A673 (cell line): Measurements from ENCODE around the gene COL20A1. TPM values are rescaled to one million over a fixed set of nuclear protein-coding genes. Genes with fewer than 3 reads are reported as not detected.

Source experiments
- BruUV-seq: library from RNA; stranded (reverse); fragments of 400-500 nt; replicated peaks from 2 replicates; lab custom pipeline; 2021; lab: Mats Ljungman, UMichigan
- CTCF ChIA-PET: fragments of 300-600 bp; sonication (Branson Sonifier 250); formaldehyde crosslinking; loops from one replicate; lab custom pipeline; 2022; ENCODE audit warnings: antibody characterized with exemption; lab: Charles Lee
- POLR2A ChIA-PET: fragments of 300-600 bp; sonication (Branson Sonifier 250); formaldehyde crosslinking; loops from one replicate; lab custom pipeline; 2022; ENCODE audit warnings: antibody characterized with exemption; ENCODE audit not compliant: low non-redundant PET; lab: Charles Lee
- DNase-seq: peaks from one replicate; pipeline ENCODE4 v3.0.0-alpha.2; 2015; ENCODE audit warnings: low spot score
- H3K27ac ChIP-seq: fragments of 200-600 bp; sonication (generic); 2 replicates; pipeline ENCODE4 v1.5.1; 2016; ENCODE audit warnings: mixed run types, low read depth, mild to moderate bottlenecking, mixed read lengths, antibody characterized with exemption, low read length; ENCODE audit not compliant: poor library complexity, severe bottlenecking
- H3K27me3 ChIP-seq: fragments of 200-600 bp; sonication (generic); replicated peaks from 2 replicates; pipeline ENCODE4 v1.6.1; 2017; ENCODE audit warnings: mixed run types, low read depth, mild to moderate bottlenecking, mixed read lengths, antibody characterized with exemption, low read length; ENCODE audit not compliant: insufficient read depth, poor library complexity
- H3K36me3 ChIP-seq: fragments of 200-600 bp; sonication (generic); 2 replicates; pipeline ENCODE4 v1.6.1; 2016; ENCODE audit warnings: mixed run types, mild to moderate bottlenecking, mixed read lengths, antibody characterized with exemption, low read length; ENCODE audit not compliant: insufficient read depth, poor library complexity, severe bottlenecking
- H3K4me1 ChIP-seq: fragments of 200-600 bp; sonication (generic); 2 replicates; pipeline ENCODE4 v1.6.1; 2017; ENCODE audit warnings: mixed run types, mild to moderate bottlenecking, mixed read lengths, antibody characterized with exemption, low read length; ENCODE audit not compliant: insufficient read depth, poor library complexity, severe bottlenecking
- H3K4me3 ChIP-seq: fragments of 200-600 bp; sonication (generic); 2 replicates; pipeline ENCODE4 v1.5.1; 2016; ENCODE audit warnings: low read depth, mixed run types, mild to moderate bottlenecking, mixed read lengths, low read length; ENCODE audit not compliant: poor library complexity, severe bottlenecking
- H3K9me3 ChIP-seq: fragments of 200-600 bp; sonication (generic); 2 replicates; pipeline ENCODE4 v1.6.1; 2016; ENCODE audit warnings: mixed run types, low read depth, mild to moderate bottlenecking, mixed read lengths, antibody characterized with exemption, low read length; ENCODE audit not compliant: poor library complexity, severe bottlenecking
- EZH2 ChIP-seq: fragments of 200-600 bp; sonication (generic); IDR thresholded peaks from 2 replicates; pipeline ENCODE4 v1.6.1; 2017; ENCODE audit warnings: borderline replicate concordance, low read depth, mild to moderate bottlenecking, mixed read lengths, antibody characterized with exemption, low read length; ENCODE audit not compliant: poor library complexity, severe bottlenecking
- intact Hi-C: fragments of 100-400 bp; cut with micrococcal nuclease; formaldehyde crosslinking; loops from one replicate; pipeline ENCODE4 v1.10.0; 2022; ENCODE audit not compliant: unreplicated experiment
- total RNA-seq: library from RNA; stranded (reverse); gene quantifications from 2 replicates; pipeline ENCODE4 v1.2.3, GENCODE V29; 2021
- TF ChIP-seq, protein P1 (sequence below): fragments of 300-800, 200-600 bp; sonication (generic); conservative IDR thresholded peaks from 2 replicates; pipeline ENCODE4 v1.5.1; 2017; ENCODE audit warnings: low read depth, mild to moderate bottlenecking, antibody characterized with exemption, low read length, moderate library complexity, mixed read lengths

The COL20A1 gene
- total RNA-seq, 1 experiment from 2014 or later, result not detected

DNA sequence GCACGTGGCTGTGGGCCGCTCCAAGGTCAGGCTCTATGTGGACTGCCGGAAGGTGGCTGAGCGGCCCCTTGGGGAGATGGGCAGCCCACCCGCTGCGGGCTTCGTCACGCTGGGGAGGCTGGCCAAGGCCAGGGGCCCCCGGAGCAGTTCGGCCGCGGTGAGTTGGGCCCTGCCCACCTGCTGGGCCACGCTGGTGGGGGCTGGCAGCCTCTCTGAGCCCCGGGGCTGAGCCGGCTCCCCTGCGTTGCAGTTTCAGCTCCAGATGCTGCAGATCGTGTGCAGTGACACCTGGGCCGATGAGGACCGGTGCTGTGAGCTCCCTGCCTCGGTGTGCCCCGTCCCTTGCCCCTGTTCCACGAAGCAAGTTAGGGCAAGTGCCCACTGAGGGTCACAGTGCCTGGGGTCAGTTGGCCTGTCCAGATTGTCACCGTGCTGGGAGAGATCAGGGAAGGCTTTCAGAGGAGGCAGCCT lies 27.1 kb downstream of the COL20A1 start:
- ChIA-PET POLR2A (no interaction called here), CTCF (no interaction called here)
- DNase-seq, result no peak
- intact Hi-C loops, result no loop called here
- H3K4me1 ChIP-seq, result no peaks in the 10 kb centered on the region
- H3K27ac ChIP-seq, result no peak overlapping the region
- no peaks in the 10 kb centered on the region for H3K36me3 ChIP-seq
- no peak for TF ChIP-seq EZH2
- TF ChIP-seq, protein P1, sequence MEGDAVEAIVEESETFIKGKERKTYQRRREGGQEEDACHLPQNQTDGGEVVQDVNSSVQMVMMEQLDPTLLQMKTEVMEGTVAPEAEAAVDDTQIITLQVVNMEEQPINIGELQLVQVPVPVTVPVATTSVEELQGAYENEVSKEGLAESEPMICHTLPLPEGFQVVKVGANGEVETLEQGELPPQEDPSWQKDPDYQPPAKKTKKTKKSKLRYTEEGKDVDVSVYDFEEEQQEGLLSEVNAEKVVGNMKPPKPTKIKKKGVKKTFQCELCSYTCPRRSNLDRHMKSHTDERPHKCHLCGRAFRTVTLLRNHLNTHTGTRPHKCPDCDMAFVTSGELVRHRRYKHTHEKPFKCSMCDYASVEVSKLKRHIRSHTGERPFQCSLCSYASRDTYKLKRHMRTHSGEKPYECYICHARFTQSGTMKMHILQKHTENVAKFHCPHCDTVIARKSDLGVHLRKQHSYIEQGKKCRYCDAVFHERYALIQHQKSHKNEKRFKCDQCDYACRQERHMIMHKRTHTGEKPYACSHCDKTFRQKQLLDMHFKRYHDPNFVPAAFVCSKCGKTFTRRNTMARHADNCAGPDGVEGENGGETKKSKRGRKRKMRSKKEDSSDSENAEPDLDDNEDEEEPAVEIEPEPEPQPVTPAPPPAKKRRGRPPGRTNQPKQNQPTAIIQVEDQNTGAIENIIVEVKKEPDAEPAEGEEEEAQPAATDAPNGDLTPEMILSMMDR, result no peak
- H3K4me3 ChIP-seq, result no peak overlapping the region
- no peaks in the 10 kb centered on the region for H3K9me3 ChIP-seq
- no TSS peak for BruUV-seq
- no peaks in the 10 kb centered on the region for H3K27me3 ChIP-seq

DNA sequence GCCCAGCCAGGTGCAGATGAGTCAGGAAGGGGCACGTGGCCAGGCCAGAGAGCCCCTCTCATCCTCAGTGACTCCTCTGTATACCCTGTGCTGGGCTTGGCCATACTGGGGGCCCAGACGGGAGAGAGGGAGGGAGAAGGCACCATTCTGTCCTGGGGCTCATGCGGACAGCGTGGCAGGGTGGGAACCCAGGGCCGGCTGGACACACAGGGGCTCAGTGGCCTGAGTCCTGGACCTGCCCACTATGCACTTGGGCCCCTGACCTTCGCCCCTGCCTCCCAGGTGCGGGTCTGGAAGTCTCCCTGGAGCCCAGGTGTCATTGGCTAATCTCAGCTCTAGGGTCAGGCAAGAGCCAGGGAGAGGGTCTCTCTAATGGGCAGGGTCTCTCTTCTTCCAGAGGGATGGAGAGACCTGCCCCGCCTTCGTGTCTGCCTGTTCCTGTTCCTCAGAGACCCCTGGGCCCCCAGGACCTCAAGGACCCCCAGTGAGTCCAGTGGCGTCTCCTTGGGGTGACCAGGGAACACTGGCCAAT lies 27.7 kb downstream of the COL20A1 start:
- intact Hi-C loops, result no loop called here
- Histone ChIP-seq H3K4me1 (no peaks in the 10 kb centered on the region), H3K9me3 (no peaks in the 10 kb centered on the region), H3K27me3 (no peaks in the 10 kb centered on the region), H3K4me3 (no peak overlapping the region), H3K36me3 (no peaks in the 10 kb centered on the region), H3K27ac (no peak overlapping the region)
- TF ChIP-seq, protein P1, result no peak
- no peak for TF ChIP-seq EZH2
- POLR2A ChIA-PET, result no interaction called here
- BruUV-seq, result no TSS peak
- no peak for DNase-seq
- CTCF ChIA-PET, result no interaction called here

DNA sequence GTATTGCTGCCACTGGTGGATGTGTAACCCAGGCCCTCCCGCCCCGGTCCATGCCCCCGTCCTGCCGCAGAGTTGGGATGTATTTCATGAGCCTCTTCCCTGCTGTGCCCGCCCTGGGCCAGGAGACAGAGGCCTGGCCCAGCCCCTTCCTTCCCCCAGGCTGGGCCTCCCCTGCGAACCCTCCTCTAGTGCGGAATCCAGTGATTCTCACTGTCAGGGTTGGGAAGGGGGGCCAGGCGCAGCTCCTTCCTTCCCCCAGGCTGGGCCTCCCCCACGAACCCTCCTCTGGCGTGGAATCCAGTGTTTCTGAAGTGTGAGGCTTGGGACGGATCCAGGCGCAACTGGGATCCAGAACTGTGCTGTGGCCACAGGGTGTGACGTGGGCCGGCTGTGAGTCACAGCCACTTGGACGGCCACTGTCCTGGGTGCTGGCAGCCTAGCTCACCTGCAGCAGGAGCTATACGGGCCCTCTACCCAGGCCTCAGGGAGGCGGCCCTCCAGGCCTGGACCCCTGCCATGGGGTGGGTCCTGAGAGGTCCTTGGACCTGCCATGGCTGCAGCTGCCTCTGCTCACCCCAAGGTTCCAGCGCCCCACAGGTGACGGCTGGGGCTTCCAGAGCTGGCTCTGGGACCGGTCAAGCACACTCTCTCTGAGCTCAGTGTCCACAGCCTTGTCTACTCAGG lies 28.3 kb downstream of the COL20A1 start:
- no peaks in the 10 kb centered on the region for H3K4me1 ChIP-seq
- ChIA-PET CTCF (no interaction called here), POLR2A (no interaction called here)
- no peaks in the 10 kb centered on the region for H3K27me3 ChIP-seq
- intact Hi-C loops, result no loop called here
- H3K36me3 ChIP-seq, result no peaks in the 10 kb centered on the region
- no peak overlapping the region for H3K4me3 ChIP-seq
- no TSS peak for BruUV-seq
- no peak overlapping the region for H3K27ac ChIP-seq
- no peaks in the 10 kb centered on the region for H3K9me3 ChIP-seq
- no peak for TF ChIP-seq EZH2
- TF ChIP-seq, protein P1, result no peak
- DNase-seq, result no peak
